ENCODE data around the gene SPOCK1. TPM values are rescaled to one million over a fixed set of nuclear protein-coding genes. Genes with fewer than 3 reads are reported as not detected.

SPOCK1 gene
- total and polyA plus RNA-seq, 2 donors (not counting 3 experiments of a cell fraction or from before 2014, with no cell fraction given): 144 to 280 TPM

GRCh38 chr5:137071931-137072330 lies 427.2 kb downstream of the SPOCK1 start:
- H3K79me2 ChIP-seq (ENCODE audit: control insufficient read depth, insufficient read depth, low read length): peaks cover 8% of the 10 kb centered on the region
- no peaks in the 10 kb centered on the region for H3K9me1 ChIP-seq (replicated peaks; ENCODE audit: control insufficient read depth, extremely low read depth, insufficient read depth, low read length)
- no peaks in the 10 kb centered on the region for H3K27me3 ChIP-seq (ENCODE audit: control insufficient read depth in 2 of 2, insufficient read depth in 2 of 2, low read length in 2 of 2)
- ChIA-PET CTCF (interaction anchor here (0.7 to 3.2 kb wide), 3 partner anchors 10 to 248 kb away, joined by 3 to 19 read pairs (median 3); no protein-coding TSS in a partner anchor), POLR2A (no interaction called here)
- H3K36me3 ChIP-seq (ENCODE audit: control insufficient read depth in 2 of 2, extremely low read depth in 1 of 2, insufficient read depth in 2 of 2, low read length in 2 of 2): no peaks in the 10 kb centered on the region
- H3K4me3 ChIP-seq (replicated peaks in 1 of 3; ENCODE audit: insufficient read depth in 1 of 3, low read depth in 1 of 3, low read length in 3 of 3): no peak overlapping the region
- intact Hi-C loops (cut with micrococcal nuclease): loop anchor here (1.0 to 10.0 kb wide), 4 partner anchors 11 to 267 kb away; no protein-coding TSS in a partner anchor
- peak; percentile 72 for DNase-seq (ENCODE audit: low read depth, low spot score)
- no peak overlapping the region for H3K9ac ChIP-seq (replicated peaks; ENCODE audit: extremely low read depth, insufficient read depth, low read length)
- no TSS peak for BruUV-seq (replicated peaks)
- dilution Hi-C loops (cut with MboI; ENCODE audit: extremely low pct_ligation_motif_present, low sequenced_read_pairs): no loop called here
- H3K27ac ChIP-seq (ENCODE audit: insufficient read depth, low read depth, low read length): peak overlapping the region; percentile 65
- no peak for TF ChIP-seq EZH2 (IDR thresholded peaks at IDR 0.05; ENCODE audit: borderline replicate concordance, low read depth, low read length, severe bottlenecking)
- no peak for TF ChIP-seq MYC (IDR thresholded peaks at IDR 0.05; ENCODE audit: low read depth, low read length)
- TF ChIP-seq POLR2A (IDR thresholded peaks at IDR 0.05; ENCODE audit: low read depth, low read length): no peak
- H3K9me3 ChIP-seq (replicated peaks; ENCODE audit: control insufficient read depth, insufficient read depth, low read length): no peaks in the 10 kb centered on the region
- peaks cover 30% of the 10 kb centered on the region for H3K4me1 ChIP-seq (ENCODE audit: control insufficient read depth, extremely low read depth, insufficient read depth, low read length)
- peak overlapping the region; percentile 47 for H3K4me2 ChIP-seq (ENCODE audit: insufficient read depth, low read length)
- FAIRE-seq: no peak
- no peaks in the 10 kb centered on the region for H4K20me1 ChIP-seq (replicated peaks; ENCODE audit: control insufficient read depth, extremely low read depth, insufficient read depth, low read length)
- H2AFZ ChIP-seq (ENCODE audit: low read depth, low read length): no peak overlapping the region

DNA sequence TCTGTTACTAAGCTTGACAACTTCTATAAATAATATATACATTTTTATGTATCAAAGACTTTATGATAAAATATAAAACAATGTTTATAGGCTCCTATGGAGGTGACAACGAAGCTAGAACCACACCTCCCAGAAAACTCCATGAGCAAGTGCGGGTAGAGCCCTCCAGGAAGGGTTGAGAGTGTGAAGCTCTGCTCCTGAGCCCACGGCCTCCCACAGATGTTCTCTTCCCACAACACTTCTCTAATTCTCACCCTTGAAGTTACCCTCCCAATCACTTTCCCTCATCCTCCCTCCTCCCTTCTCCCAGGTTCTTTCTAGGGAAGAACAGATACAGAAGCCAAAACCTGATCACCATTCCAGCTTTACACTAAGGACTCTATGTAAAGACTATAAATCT lies 427.6 kb downstream of the SPOCK1 start:
- H4K20me1 ChIP-seq (replicated peaks; ENCODE audit: control insufficient read depth, extremely low read depth, insufficient read depth, low read length): no peaks in the 10 kb centered on the region
- no TSS peak for BruUV-seq (replicated peaks)
- no peaks in the 10 kb centered on the region for H3K9me1 ChIP-seq (replicated peaks; ENCODE audit: control insufficient read depth, extremely low read depth, insufficient read depth, low read length)
- intact Hi-C loops (cut with micrococcal nuclease): loop anchor here (5.0 to 10.0 kb wide), 3 partner anchors 46 to 267 kb away; no protein-coding TSS in a partner anchor
- no peaks in the 10 kb centered on the region for H3K27me3 ChIP-seq (ENCODE audit: control insufficient read depth in 2 of 2, insufficient read depth in 2 of 2, low read length in 2 of 2)
- no peak overlapping the region for H3K4me3 ChIP-seq (replicated peaks in 1 of 3; ENCODE audit: insufficient read depth in 1 of 3, low read depth in 1 of 3, low read length in 3 of 3)
- POLR2A ChIA-PET: no interaction called here
- no peak overlapping the region for H3K9ac ChIP-seq (replicated peaks; ENCODE audit: extremely low read depth, insufficient read depth, low read length)
- dilution Hi-C loops (cut with MboI; ENCODE audit: extremely low pct_ligation_motif_present, low sequenced_read_pairs): no loop called here
- no peak for FAIRE-seq
- peak overlapping the region; percentile 5 for H3K4me2 ChIP-seq (ENCODE audit: insufficient read depth, low read length)
- H3K27ac ChIP-seq (ENCODE audit: insufficient read depth, low read depth, low read length): peak overlapping the region; percentile 65
- no peak for DNase-seq (ENCODE audit: low read depth, low spot score)
- no peaks in the 10 kb centered on the region for H3K9me3 ChIP-seq (replicated peaks; ENCODE audit: control insufficient read depth, insufficient read depth, low read length)
- H3K36me3 ChIP-seq (ENCODE audit: control insufficient read depth in 2 of 2, extremely low read depth in 1 of 2, insufficient read depth in 2 of 2, low read length in 2 of 2): no peaks in the 10 kb centered on the region
- H3K4me1 ChIP-seq (ENCODE audit: control insufficient read depth, extremely low read depth, insufficient read depth, low read length): peaks cover 30% of the 10 kb centered on the region
- TF ChIP-seq POLR2AphosphoS5 (IDR thresholded peaks at IDR 0.05; ENCODE audit: insufficient read depth, low read depth, low read length): no peak
- TF ChIP-seq GATA2 (IDR thresholded peaks at IDR 0.05; ENCODE audit: insufficient read depth, insufficient read length, low read depth, low read length): no peak
- TF ChIP-seq POLR2A (IDR thresholded peaks at IDR 0.05; ENCODE audit: low read depth, low read length): no peak
- no peak for TF ChIP-seq MYC (IDR thresholded peaks at IDR 0.05; ENCODE audit: low read depth, low read length)
- TF ChIP-seq JUN (IDR thresholded peaks at IDR 0.05; ENCODE audit: borderline replicate concordance, insufficient read depth, insufficient read length, low read depth): no peak
- no peak for TF ChIP-seq FOS (IDR thresholded peaks at IDR 0.05; ENCODE audit: borderline replicate concordance, insufficient read depth, low read length)
- TF ChIP-seq EZH2 (IDR thresholded peaks at IDR 0.05; ENCODE audit: borderline replicate concordance, low read depth, low read length, severe bottlenecking): no peak
- TF ChIP-seq, protein P1, sequence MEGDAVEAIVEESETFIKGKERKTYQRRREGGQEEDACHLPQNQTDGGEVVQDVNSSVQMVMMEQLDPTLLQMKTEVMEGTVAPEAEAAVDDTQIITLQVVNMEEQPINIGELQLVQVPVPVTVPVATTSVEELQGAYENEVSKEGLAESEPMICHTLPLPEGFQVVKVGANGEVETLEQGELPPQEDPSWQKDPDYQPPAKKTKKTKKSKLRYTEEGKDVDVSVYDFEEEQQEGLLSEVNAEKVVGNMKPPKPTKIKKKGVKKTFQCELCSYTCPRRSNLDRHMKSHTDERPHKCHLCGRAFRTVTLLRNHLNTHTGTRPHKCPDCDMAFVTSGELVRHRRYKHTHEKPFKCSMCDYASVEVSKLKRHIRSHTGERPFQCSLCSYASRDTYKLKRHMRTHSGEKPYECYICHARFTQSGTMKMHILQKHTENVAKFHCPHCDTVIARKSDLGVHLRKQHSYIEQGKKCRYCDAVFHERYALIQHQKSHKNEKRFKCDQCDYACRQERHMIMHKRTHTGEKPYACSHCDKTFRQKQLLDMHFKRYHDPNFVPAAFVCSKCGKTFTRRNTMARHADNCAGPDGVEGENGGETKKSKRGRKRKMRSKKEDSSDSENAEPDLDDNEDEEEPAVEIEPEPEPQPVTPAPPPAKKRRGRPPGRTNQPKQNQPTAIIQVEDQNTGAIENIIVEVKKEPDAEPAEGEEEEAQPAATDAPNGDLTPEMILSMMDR (IDR thresholded peaks at IDR 0.05; ENCODE audit: extremely low read depth in 1 of 2, insufficient read depth in 1 of 2, low read depth in 1 of 2, low read length in 2 of 2): no peak
- TF ChIP-seq MAX (IDR thresholded peaks at IDR 0.05; ENCODE audit: insufficient read depth, insufficient read length): no peak
- H3K79me2 ChIP-seq (ENCODE audit: control insufficient read depth, insufficient read depth, low read length): peaks cover 8% of the 10 kb centered on the region
- peak overlapping the region; percentile 23 for H2AFZ ChIP-seq (ENCODE audit: low read depth, low read length)
- CTCF ChIA-PET: interaction anchor here (0.7 to 3.2 kb wide), 3 partner anchors 10 to 249 kb away, joined by 3 to 19 read pairs (median 3); no protein-coding TSS in a partner anchor

Measured in endothelial cell of umbilical vein (primary cell).